WTC11 (cell line): ENCODE results near the gene VSNL1. TPM values are rescaled to one million over a fixed set of nuclear protein-coding genes. Genes with fewer than 3 reads are reported as not detected.

Experiments
- ATAC-seq: fragments of 200-7000 bp; cut with Tn5 transposase; 2 replicates; pipeline ENCODE4 v1.10.0; 2021; ENCODE audit warnings: mild to moderate bottlenecking, moderate library complexity
- CTCF ChIA-PET: fragments of 300-600 bp; sonication (Branson Sonifier 250); formaldehyde crosslinking; loops from one replicate; lab custom pipeline; 2021; ENCODE audit warnings: antibody characterized with exemption; lab: Charles Lee
- POLR2A ChIA-PET: fragments of 350-600 bp; sonication (Branson Sonifier 250); formaldehyde crosslinking; loops from one replicate; lab custom pipeline; 2021; ENCODE audit warnings: antibody characterized with exemption; lab: Charles Lee
- DNase-seq: peaks from one replicate; pipeline ENCODE4 v3.0.0; 2021; ENCODE audit warnings: low spot score
- H3K27ac Mint-ChIP-seq: 2 replicates; pipeline ENCODE4 v1.8.0; 2021; ENCODE audit warnings: mixed read lengths
- H3K27me3 Mint-ChIP-seq: 2 replicates; pipeline ENCODE4 v1.8.0; 2021; ENCODE audit warnings: low read depth, mild to moderate bottlenecking, moderate library complexity, mixed read lengths
- H3K36me3 Mint-ChIP-seq: 2 replicates; pipeline ENCODE4 v1.8.0; 2021; ENCODE audit warnings: mixed read lengths
- H3K4me1 Mint-ChIP-seq: 2 replicates; pipeline ENCODE4 v1.8.0; 2022; ENCODE audit warnings: mixed read lengths
- H3K4me3 Mint-ChIP-seq: 2 replicates; pipeline ENCODE4 v1.8.0; 2021; ENCODE audit warnings: mild to moderate bottlenecking, moderate library complexity, mixed read lengths
- H3K9me3 Mint-ChIP-seq: 2 replicates; pipeline ENCODE4 v1.8.0; 2021; ENCODE audit warnings: mixed read lengths
- ERG ChIP-seq: fragments of 250-450 bp; sonication (Bioruptor Pico); IDR thresholded peaks from 2 replicates; pipeline ENCODE4 v1.8.0; 2021; ENCODE audit warnings: mild to moderate bottlenecking
- GABPB1 ChIP-seq: sonication (generic); formaldehyde crosslinking; IDR thresholded peaks from 2 replicates; pipeline ENCODE4 v1.8.1; 2023; ENCODE audit warnings: mild to moderate bottlenecking, missing genetic modification reagents
- MLX ChIP-seq: sonication (generic); formaldehyde crosslinking; IDR thresholded peaks from 2 replicates; pipeline ENCODE4 v1.8.1; 2023; ENCODE audit warnings: mild to moderate bottlenecking, missing genetic modification reagents, moderate library complexity
- MXD4 ChIP-seq: fragments of 250-450 bp; sonication (Bioruptor Pico); IDR thresholded peaks from 2 replicates; pipeline ENCODE4 v1.8.0; 2021; ENCODE audit warnings: mild to moderate bottlenecking, moderate library complexity, borderline replicate concordance
- NFE2L1 ChIP-seq: sonication (generic); formaldehyde crosslinking; IDR thresholded peaks from 2 replicates; pipeline ENCODE4 v1.8.1; 2023; ENCODE audit warnings: missing genetic modification reagents
- NR1H2 ChIP-seq: sonication (generic); formaldehyde crosslinking; IDR thresholded peaks from 2 replicates; pipeline ENCODE4 v1.9.0; 2021; ENCODE audit warnings: mild to moderate bottlenecking, moderate library complexity, missing genetic modification reagents
- NR2C2 ChIP-seq: sonication (generic); formaldehyde crosslinking; IDR thresholded peaks from 2 replicates; pipeline ENCODE4 v1.8.0; 2022; ENCODE audit warnings: mild to moderate bottlenecking, missing genetic modification reagents
- TCF7 ChIP-seq: sonication (generic); formaldehyde crosslinking; IDR thresholded peaks from 2 replicates; pipeline ENCODE4 v1.8.0; 2022; ENCODE audit warnings: mild to moderate bottlenecking, low read depth, missing genetic modification reagents, moderate library complexity
- USF1 ChIP-seq: sonication (generic); formaldehyde crosslinking; IDR thresholded peaks from 2 replicates; pipeline ENCODE4 v1.8.0; 2022; ENCODE audit warnings: mild to moderate bottlenecking, missing genetic modification reagents
- ZNF219 ChIP-seq: sonication (generic); formaldehyde crosslinking; IDR thresholded peaks from 2 replicates; pipeline ENCODE4 v1.8.0; 2023; ENCODE audit warnings: missing genetic modification reagents, mild to moderate bottlenecking, borderline replicate concordance
- ZNF263 ChIP-seq: sonication (generic); formaldehyde crosslinking; IDR thresholded peaks from 2 replicates; pipeline ENCODE4 v1.8.1; 2022; ENCODE audit warnings: low read depth, mild to moderate bottlenecking, moderate library complexity, missing genetic modification reagents
- ZNF423 ChIP-seq: fragments of 250-450 bp; sonication (Bioruptor Pico); IDR thresholded peaks from 2 replicates; pipeline ENCODE4 v2.1.2; 2022; ENCODE audit warnings: mild to moderate bottlenecking, moderate library complexity
- ZNF532 ChIP-seq: fragments of 250-450 bp; sonication (Bioruptor Pico); IDR thresholded peaks from 2 replicates; pipeline ENCODE4 v1.9.0; 2021; ENCODE audit warnings: mild to moderate bottlenecking, borderline replicate concordance
- ZSCAN18 ChIP-seq: fragments of 250-450 bp; sonication (Bioruptor Pico); IDR thresholded peaks from 2 replicates; pipeline ENCODE4 v2.1.2; 2022; ENCODE audit warnings: mild to moderate bottlenecking, moderate library complexity
- total RNA-seq: library from RNA; stranded (reverse); gene quantifications from 3 replicates; pipeline ENCODE4 v1.2.3, GENCODE V29; 2021

The VSNL1 gene
- total RNA-seq, 1 experiment from 2014 or later, result 78.4 TPM

- TF ChIP-seq ZSCAN18 (CRISPR knock-in tag) (no peak), NR2C2 (no peak), ERG (CRISPR knock-in tag) (no peak), ZNF532 (CRISPR knock-in tag) (no peak), GABPB1 (CRISPR knock-in tag) (no peak), ZNF423 (CRISPR knock-in tag) (no peak), ZNF263 (CRISPR knock-in tag) (no peak), NFE2L1 (no peak), NR1H2 (CRISPR knock-in tag) (no peak), MLX (no peak)
These were observed 10.7 kb upstream of the VSNL1 start (continued) for GRCh38 chr2:17529771-17530170.

- Mint-ChIP-seq H3K27ac (no peak overlapping the region), H3K27me3 (peaks cover 8% of the 10 kb centered on the region), H3K36me3 (no peaks in the 10 kb centered on the region), H3K4me3 (no peak overlapping the region)
- TF ChIP-seq ZNF532 (CRISPR knock-in tag) (no peak), MXD4 (CRISPR knock-in tag) (no peak), TCF7 (no peak), ZNF219 (CRISPR knock-in tag) (no peak), USF1 (no peak)
- TF ChIP-seq, all 79 proteins: peak for 0
- CTCF ChIA-PET, result no interaction called here
- H3K4me1 Mint-ChIP-seq, result peaks cover 13% of the 10 kb centered on the region
- DNase-seq (no peak), ATAC-seq (no peak)
- POLR2A ChIA-PET, result no interaction called here
- H3K9me3 Mint-ChIP-seq, result no peaks in the 10 kb centered on the region
These were observed 7.0 kb upstream of the VSNL1 start for GRCh38 chr2:17533546-17533945.
